Measurements from ENCODE around the gene REXO1.

REXO1 gene

DNA sequence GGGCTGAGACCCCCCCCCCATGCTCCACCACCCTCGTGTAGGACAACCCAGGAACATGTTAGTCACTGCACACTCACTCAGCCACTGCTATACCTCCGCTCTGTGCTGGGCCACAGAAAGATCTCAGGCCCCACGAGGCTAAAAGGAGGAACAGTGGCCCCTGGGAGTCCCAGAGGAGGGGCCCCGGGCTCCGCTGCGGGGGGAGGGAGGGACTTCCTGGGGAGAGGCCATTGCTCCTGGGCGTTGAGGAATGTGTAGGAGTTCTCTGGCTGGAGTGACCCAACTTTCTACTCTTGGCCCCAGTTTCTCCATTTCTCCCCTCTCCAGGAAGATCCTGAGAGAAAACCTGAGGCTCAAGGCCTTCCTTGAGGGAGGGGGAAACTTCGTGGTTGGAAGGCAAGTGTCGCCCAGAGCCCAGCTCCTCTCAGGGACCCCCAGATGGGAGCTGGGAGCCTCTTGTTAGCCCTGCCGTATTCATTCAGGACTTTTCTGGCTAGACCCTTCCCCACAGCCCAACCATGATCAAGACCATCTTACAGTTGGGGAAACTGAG lies 81.4 kb downstream of the REXO1 start:
- no peak for DNase-seq (ENCODE audit: low read depth in 2 of 2)

DNA sequence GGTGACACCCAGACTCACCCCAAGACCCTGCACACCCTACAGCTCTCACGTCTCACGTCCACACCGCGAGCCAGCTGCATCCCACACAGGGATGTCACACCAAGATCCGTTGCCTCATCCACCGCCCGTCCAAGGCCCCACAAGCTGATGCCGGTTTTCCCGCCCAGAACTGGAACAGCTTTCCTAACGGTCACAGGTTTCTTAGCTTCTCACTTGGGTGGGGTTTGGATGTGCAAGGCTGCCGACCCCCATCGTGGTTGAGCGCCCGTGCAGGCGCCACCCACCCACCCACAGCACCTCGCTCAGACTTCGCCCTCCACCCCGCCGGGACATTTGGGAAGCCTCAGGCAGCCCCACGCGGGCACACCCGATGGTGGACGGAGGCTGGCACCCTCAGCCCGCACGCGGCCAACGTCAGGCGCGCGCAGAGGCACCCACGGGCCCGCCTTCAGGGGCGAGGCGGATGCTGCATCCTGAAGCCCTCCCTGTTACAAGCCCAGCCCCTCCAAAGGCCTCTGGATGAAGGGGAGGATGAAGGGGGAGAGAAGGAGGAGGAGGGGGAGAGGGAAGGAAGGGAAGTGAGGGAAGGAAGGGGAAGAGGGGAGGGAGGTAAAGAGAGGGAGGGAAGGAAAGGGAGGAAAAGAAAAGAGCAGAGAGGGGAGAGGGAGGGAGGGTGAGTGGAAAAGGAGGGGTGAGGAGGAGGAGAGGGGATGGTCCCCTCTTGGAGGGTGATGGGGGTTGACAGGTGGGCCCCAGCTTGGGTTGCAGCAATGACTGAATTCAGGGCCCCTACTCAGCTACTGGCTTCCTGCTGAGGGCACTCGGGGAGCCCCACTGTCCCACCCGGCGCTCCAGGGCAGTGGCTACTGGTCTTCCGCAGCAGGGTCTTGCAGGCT lies 82.1 kb downstream of the REXO1 start:
- DNase-seq (ENCODE audit: low read depth in 2 of 2), result no peak

All from stimulated activated CD8-positive, alpha-beta memory T cell treated with anti-CD3 and anti-CD28 coated beads, Interleukin-2, amount 100 ng/mL, for 48 hours (primary cell).